Pancreas (tissue), 10 donors: ENCODE measurements around the gene ABCF1. TPM values are rescaled to one million over a fixed set of nuclear protein-coding genes. Genes with fewer than 3 reads are reported as not detected.

ENCODE experiments used
- ATAC-seq, 4 donors: fragments of 200-7000 bp; cut with Tn5 transposase; one replicate each; pipeline versions ENCODE4 v1.8.0 to v1.9.1; 2020; ENCODE audit warnings: mild to moderate bottlenecking in 4 of 4, moderate library complexity in 4 of 4
- DNase-seq, 6 donors: peaks; one replicate each; pipeline ENCODE4 v3.0.0-alpha.2; 2020
- FAIRE-seq: peaks from 2 replicates; lab custom pipeline; 2012; peaks lifted over from hg19 to GRCh38; lab: Jason Lieb, UNC
- H3K27ac ChIP-seq, 4 donors: fragments of 200-600 bp; sonication (generic); 1 replicate in 3 of 4; 2 replicates in 1 of 4; pipeline versions ENCODE4 v1.5.0 to v1.8.0; 2020
- H3K27me3 ChIP-seq, 4 donors: fragments of 200-600 bp; one replicate each; pipeline ENCODE4 v1.8.0; 2021
- H3K36me3 ChIP-seq, 3 donors: fragments of 200-600 bp; sonication (generic) in 1 of 3; one replicate each; pipeline versions ENCODE4 v1.5.0 to v1.8.0; 2020 to 2021
- H3K4me1 ChIP-seq, 3 donors: fragments of 200-600 bp; one replicate each; pipeline ENCODE4 v1.8.0; 2021
- H3K4me3 ChIP-seq, 4 donors: fragments of 200-600 bp; sonication (generic) in 2 of 4; one replicate each; pipeline versions ENCODE4 v1.5.0 to v1.8.0; 2020 to 2021
- H3K9me3 ChIP-seq, 4 donors: fragments of 200-600 bp; one replicate each; pipeline ENCODE4 v1.8.0; 2021
- CTCF ChIP-seq, 4 donors: fragments of 200-600 bp; sonication (generic) in 3 of 4; IDR thresholded peaks; one replicate each; pipeline versions ENCODE4 v1.5.0 to v1.8.0; 2021; ENCODE audit warnings: antibody characterized with exemption in 4 of 4
- WGBS, 2 donors: extraction: QIAGEN DNeasy Blood & Tissue Kit; methylation state at CpG; one replicate each; pipeline ENCODE4 v1.1.7; 2013; 5-methylcytosine and 5-hydroxymethylcytosine counted together
- intact Hi-C, 3 donors: fragments of 100-400 bp; cut with DNase I; formaldehyde crosslinking; loops; one replicate each; pipeline versions ENCODE4 v1.11.1 to v1.14.2; 2022
- polyA plus RNA-seq, 2 donors: library from polyadenylated mRNA; stranded (reverse); fragments of 200-250 nt; gene quantifications; one replicate each; pipeline ENCODE4 v1.2.3, GENCODE V29; 2013
- total RNA-seq, 6 donors: library from RNA; stranded (reverse); fragmentation: NEBNext Ultra II Directional in 4 of 6; extraction: Animal tissue kit (Norgen Biotek cat#: 25700) in 4 of 6; gene quantifications; one replicate each; pipeline versions ENCODE4 v1.2.1 to v1.2.4, GENCODE V29; 2021 to 2023
- donor health status: healthy with polysubstance abuse.
- donor health status: DM: no; HTN: no; CAD: no; lungs with moderate emphysema.
- donor health status: DM: no; HTN: no; CAD: no.
- donor health status: control.
- donor health status: control.
- donor health status: Bipolar disorder and iron deficiency.
- donor health status: DM: yes; HTN: yes; CAD: no.
- donor health status: DM: no; HTN: no; CAD: no.
- donor health status: DM: no; HTN: no; CAD: no.
- donor health status: DM: yes; HTN: yes; CAD: no.

The ABCF1 gene
- total and polyA plus RNA-seq, 8 donors: 17.4 to 30.7 (median 24.9) TPM

DNA sequence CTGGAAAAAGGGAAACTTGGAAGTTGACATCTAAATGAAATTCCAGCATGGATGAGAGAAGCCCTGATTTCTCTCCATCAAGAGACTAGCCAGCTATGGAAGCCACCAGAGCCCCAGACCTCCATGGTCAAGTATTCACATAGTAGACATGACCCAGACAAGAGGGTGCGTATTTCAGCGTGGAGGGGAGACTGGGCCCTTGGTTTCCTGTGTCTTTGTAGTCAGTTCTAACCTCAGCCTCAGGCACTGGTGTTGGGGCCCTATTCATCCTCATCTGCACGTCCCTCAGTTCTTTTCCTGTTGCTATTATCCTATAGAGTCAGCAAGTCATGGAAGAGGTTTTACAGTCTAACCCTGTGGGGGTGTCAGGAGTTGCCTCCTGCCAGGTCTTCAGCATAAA, 27.4 kb upstream of the ABCF1 start:
- DNase-seq (peak in 1 of 6 donors; percentile 8), ATAC-seq (no peak), FAIRE-seq (no peak)
- Histone ChIP-seq H3K4me1 (peaks cover 0 to 4% (median 3%) of the 10 kb centered on the region in 3 donors), H3K27me3 (no peaks in the 10 kb centered on the region), H3K27ac (no peak overlapping the region), H3K4me3 (no peak overlapping the region), H3K36me3 (peaks cover 0 to 10% (median 0%) of the 10 kb centered on the region in 3 donors), H3K9me3 (no peaks in the 10 kb centered on the region)
- 88 to 95% methylated on average over 3 of the region's 3 CpGs for WGBS, 2 donors
- no peak for TF ChIP-seq CTCF (IDR thresholded peaks at IDR 0.05)
- intact Hi-C loops: loop anchor here in 1 of 3 donors (10.0 kb wide), 1 partner anchor 181 kb away; the partner anchor contains the start of gene TUBB

GRCh38 chr6:30544666-30545272, 26.5 kb upstream of the ABCF1 start:
- Histone ChIP-seq H3K36me3 (peaks cover 0 to 10% (median 0%) of the 10 kb centered on the region in 3 donors), H3K4me1 (peaks cover 0 to 4% (median 3%) of the 10 kb centered on the region in 3 donors), H3K27me3 (no peaks in the 10 kb centered on the region), H3K27ac (no peak overlapping the region), H3K9me3 (no peaks in the 10 kb centered on the region), H3K4me3 (no peak overlapping the region)
- peak; percentile 66 to 81 (median 76) for ATAC-seq
- 25 to 26% methylated on average over 6 of the region's 6 CpGs for WGBS, 2 donors
- DNase-seq: peak in 1 of 6 donors; percentile 12
- TF ChIP-seq CTCF (IDR thresholded peaks at IDR 0.05): peak; percentile 38 to 72 (median 50)
- intact Hi-C loops: loop anchor here in 2 of 3 donors (5.0 to 10.0 kb wide), 2 partner anchors 62 to 180 kb away; partner anchors contain the start of gene TUBB (in 1 of the 2)
- peak; percentile 41 for FAIRE-seq

- no peak for FAIRE-seq
- no peak overlapping the region for H3K4me3 ChIP-seq
- no peaks in the 10 kb centered on the region for H3K27me3 ChIP-seq
- H3K9me3 ChIP-seq: no peaks in the 10 kb centered on the region
- peaks cover 0 to 20% (median 6%) of the 10 kb centered on the region in 3 donors for H3K36me3 ChIP-seq
- no peaks in the 10 kb centered on the region for H3K4me1 ChIP-seq
- DNase-seq: no peak
- H3K27ac ChIP-seq: no peak overlapping the region
- ATAC-seq: no peak
- WGBS, 2 donors: 89 to 94% methylated on average over 6 of the region's 6 CpGs
- intact Hi-C loops: loop anchor here in 2 of 3 donors (5.0 to 10.0 kb wide), 2 partner anchors 65 to 177 kb away; partner anchors contain the start of gene TUBB (in 1 of the 2)
- TF ChIP-seq CTCF (IDR thresholded peaks at IDR 0.05): no peak
Observed at GRCh38 chr6:30547454-30547853, 23.8 kb upstream of the ABCF1 start.

- DNase-seq: no peak
- intact Hi-C loops: loop anchor here in 2 of 3 donors (5.0 to 10.0 kb wide), 2 partner anchors 66 to 176 kb away; partner anchors contain the start of gene TUBB (in 1 of the 2)
- Histone ChIP-seq H3K4me1 (no peaks in the 10 kb centered on the region), H3K9me3 (no peaks in the 10 kb centered on the region), H3K27ac (no peak overlapping the region), H3K27me3 (no peaks in the 10 kb centered on the region), H3K4me3 (no peak overlapping the region), H3K36me3 (peaks cover 0 to 30% (median 7%) of the 10 kb centered on the region in 3 donors)
- ATAC-seq: no peak
- 74 to 76% methylated on average over 2 of the region's 2 CpGs for WGBS, 2 donors
- TF ChIP-seq CTCF (IDR thresholded peaks at IDR 0.05): no peak
- FAIRE-seq: no peak
Observed at GRCh38 chr6:30548375-30548774, 22.9 kb upstream of the ABCF1 start.

DNA sequence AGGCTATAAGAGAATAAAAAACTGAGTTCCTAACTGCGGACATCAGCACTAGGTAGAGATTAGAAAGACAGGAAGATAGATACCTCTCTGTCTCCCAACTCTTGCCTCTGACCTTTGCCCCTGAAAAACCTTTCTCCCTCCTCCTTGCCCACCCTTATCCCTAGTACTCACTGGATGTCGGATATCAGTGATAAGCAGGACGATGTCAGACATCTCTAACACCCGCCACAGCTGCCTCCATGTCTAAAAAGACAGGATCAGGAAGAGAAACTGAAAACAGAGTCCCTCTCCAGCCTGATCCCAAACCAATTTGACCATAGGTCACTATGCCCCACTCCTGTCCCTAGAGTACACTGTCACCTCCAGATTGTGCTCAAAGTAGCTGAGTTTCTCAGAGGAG, 16.8 kb upstream of the ABCF1 start:
- no peak for TF ChIP-seq CTCF (IDR thresholded peaks at IDR 0.05)
- no peak overlapping the region for H3K27ac ChIP-seq
- peaks cover 0 to 27% (median 7%) of the 10 kb centered on the region in 3 donors for H3K36me3 ChIP-seq
- H3K27me3 ChIP-seq: no peaks in the 10 kb centered on the region
- H3K4me1 ChIP-seq: peaks cover 4 to 11% (median 6%) of the 10 kb centered on the region in 3 donors
- FAIRE-seq (no peak), ATAC-seq (no peak), DNase-seq (no peak)
- intact Hi-C loops: no loop called here
- H3K4me3 ChIP-seq: no peak overlapping the region
- H3K9me3 ChIP-seq: no peaks in the 10 kb centered on the region
- 80 to 92% methylated on average over 4 of the region's 4 CpGs for WGBS, 2 donors
